ENCODE results near the gene MAEA. TPM values are rescaled to one million over a fixed set of nuclear protein-coding genes. Genes with fewer than 3 reads are reported as not detected.

The MAEA gene
- polyA plus RNA-seq, 3 donors: 34.3 to 83.5 (median 37.7) TPM

DNA sequence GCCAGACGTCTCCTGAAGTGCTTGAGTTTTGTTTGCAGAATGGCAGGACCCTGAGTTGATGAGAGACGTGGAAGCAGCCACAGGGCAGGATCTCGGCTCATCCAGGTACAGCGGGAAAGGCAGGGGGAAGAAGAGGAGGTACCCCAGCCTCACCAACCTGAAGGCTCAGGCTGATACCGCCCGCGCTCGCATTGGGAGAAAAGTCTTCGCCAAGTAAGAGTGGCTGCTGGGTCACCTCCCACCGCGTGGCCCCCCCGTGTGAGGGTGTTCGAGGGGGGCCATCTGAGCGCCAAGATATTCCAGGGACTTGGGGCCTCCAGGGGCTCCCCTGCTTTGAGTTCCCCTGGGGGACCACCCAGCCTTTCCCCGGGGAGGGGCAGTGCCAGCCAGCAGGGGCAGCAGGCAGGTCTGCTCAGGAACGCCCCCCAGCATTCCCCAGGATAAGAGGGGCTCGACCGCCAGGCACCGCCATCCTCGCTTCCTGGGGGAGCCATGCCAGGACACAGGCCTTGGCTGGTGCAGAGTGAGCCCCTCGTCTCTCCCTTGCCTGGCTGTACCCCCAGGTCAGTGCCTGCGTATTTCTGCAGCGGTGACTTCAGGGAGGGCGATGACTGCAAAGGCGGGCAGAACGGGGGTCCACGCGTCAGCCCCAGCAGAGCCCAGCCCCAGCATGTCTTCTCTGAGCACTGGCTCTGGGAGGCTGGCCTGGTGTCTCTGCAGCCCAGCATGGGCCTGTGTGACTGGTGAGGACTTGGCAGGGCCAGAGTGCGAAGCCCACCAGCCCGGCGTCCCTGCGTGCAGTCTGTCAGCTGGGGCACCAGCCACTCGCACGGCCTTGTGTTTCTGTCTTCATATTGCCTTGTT lies 94.3 kb downstream of the MAEA start:
- Mint-ChIP-seq H3K27ac (peak overlapping the region in 1 of 7 donors; percentile 5), H3K4me1 (no peaks in the 10 kb centered on the region), H3K4me3 (no peak overlapping the region), H3K36me3 (peaks cover 34 to 62% of the 10 kb centered on the region in 2 donors), H3K27me3 (ENCODE audit: low read depth in 3 of 3) (peaks cover 0 to 3% (median 0%) of the 10 kb centered on the region in 3 donors), H3K9me3 (peaks cover 9 to 21% (median 17%) of the 10 kb centered on the region in 7 donors)
- no peak overlapping the region for H3K9ac ChIP-seq (ENCODE audit: insufficient read depth, low read length, poor library complexity, severe bottlenecking)
- H3K27ac ChIP-seq (ENCODE audit: low read depth in 1 of 2, low read length in 2 of 2): no peak overlapping the region
- H4K20me1 ChIP-seq (ENCODE audit: insufficient read depth, low read length): no peaks in the 10 kb centered on the region
- intact Hi-C loops (cut with micrococcal nuclease): no loop called here
- TF ChIP-seq CTCF (IDR thresholded peaks at IDR 0.05): no peak
- H3K9me3 ChIP-seq (replicated peaks in 1 of 2; ENCODE audit: control insufficient read depth in 1 of 2, insufficient read depth in 1 of 2, low read length in 2 of 2): peaks cover 7 to 8% of the 10 kb centered on the region in 2 donors
- no peak for DNase-seq
- no peak overlapping the region for H2AFZ ChIP-seq (ENCODE audit: insufficient read depth, low read depth, low read length, poor library complexity, severe bottlenecking)
- H3K4me3 ChIP-seq (replicated peaks in 1 of 3; ENCODE audit: low read depth in 2 of 3, low read length in 3 of 3): no peak overlapping the region
- WGBS (ENCODE audit: insufficient coverage): 97% methylated on average over 34 of the region's 34 CpGs
- H3K4me2 ChIP-seq (replicated peaks; ENCODE audit: extremely low read depth, low read length, poor library complexity, severe bottlenecking): no peak overlapping the region
- H3K27me3 ChIP-seq (ENCODE audit: control insufficient read depth in 2 of 2, insufficient read depth in 2 of 2, low read length in 2 of 2): no peaks in the 10 kb centered on the region
- peaks cover 14 to 43% of the 10 kb centered on the region in 2 donors for H3K36me3 ChIP-seq (replicated peaks in 1 of 2; ENCODE audit: control insufficient read depth in 1 of 2, insufficient read depth in 2 of 2, low read length in 2 of 2)
- no peaks in the 10 kb centered on the region for H3K4me1 ChIP-seq (ENCODE audit: control insufficient read depth in 1 of 2, insufficient read depth in 2 of 2, low read length in 2 of 2)
- H3K79me2 ChIP-seq (ENCODE audit: insufficient read depth, low read length): no peaks in the 10 kb centered on the region

DNA sequence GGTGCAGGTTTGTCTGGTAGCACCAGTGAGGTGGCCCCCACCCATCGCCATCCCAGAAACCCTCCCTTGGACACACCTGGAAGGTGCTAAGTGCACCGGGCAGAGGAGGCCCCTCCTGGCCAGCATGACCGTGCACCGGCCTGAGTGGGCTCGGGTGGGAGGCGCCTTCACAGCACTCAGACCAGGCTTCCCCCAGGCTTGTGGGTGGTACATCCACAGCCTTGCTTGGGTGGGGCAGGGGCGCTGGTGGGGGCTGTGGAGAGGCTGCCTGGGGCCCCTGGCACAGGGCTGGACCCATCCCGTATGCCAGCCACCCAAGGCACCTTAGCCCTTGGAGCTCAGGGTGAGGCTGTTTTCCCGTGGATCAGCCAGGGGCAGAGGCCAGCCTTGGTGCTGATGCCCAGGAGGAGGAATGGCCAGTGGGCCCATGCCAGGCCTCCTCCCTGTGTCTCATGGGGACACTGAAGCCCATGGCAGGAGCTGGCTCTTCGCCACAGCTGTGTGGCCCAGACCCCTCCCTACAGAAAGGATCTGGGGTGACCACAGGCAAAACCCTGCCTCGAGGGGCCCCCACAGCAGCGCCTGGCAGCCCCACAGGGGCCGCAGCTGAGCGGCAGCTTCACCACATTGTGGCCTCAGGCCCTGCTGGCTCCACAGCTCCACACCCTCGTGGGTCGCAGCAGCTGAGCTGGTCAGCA lies 95.1 kb downstream of the MAEA start:
- Mint-ChIP-seq H3K27me3 (ENCODE audit: low read depth in 3 of 3) (peaks cover 0 to 3% (median 0%) of the 10 kb centered on the region in 3 donors), H3K36me3 (peaks cover 34 to 66% of the 10 kb centered on the region in 2 donors), H3K27ac (no peak overlapping the region), H3K9me3 (peaks cover 9 to 27% (median 23%) of the 10 kb centered on the region in 7 donors), H3K4me3 (no peak overlapping the region), H3K4me1 (no peaks in the 10 kb centered on the region)
- Histone ChIP-seq H3K4me1 (ENCODE audit: control insufficient read depth in 1 of 2, insufficient read depth in 2 of 2, low read length in 2 of 2) (no peaks in the 10 kb centered on the region), H3K9me3 (replicated peaks in 1 of 2; ENCODE audit: control insufficient read depth in 1 of 2, insufficient read depth in 1 of 2, low read length in 2 of 2) (peaks cover 14 to 16% of the 10 kb centered on the region in 2 donors), H3K4me3 (replicated peaks in 1 of 3; ENCODE audit: low read depth in 2 of 3, low read length in 3 of 3) (no peak overlapping the region), H4K20me1 (ENCODE audit: insufficient read depth, low read length) (no peaks in the 10 kb centered on the region), H3K36me3 (replicated peaks in 1 of 2; ENCODE audit: control insufficient read depth in 1 of 2, insufficient read depth in 2 of 2, low read length in 2 of 2) (peaks cover 14 to 43% of the 10 kb centered on the region in 2 donors), H3K4me2 (replicated peaks; ENCODE audit: extremely low read depth, low read length, poor library complexity, severe bottlenecking) (no peak overlapping the region), H3K27ac (ENCODE audit: low read depth in 1 of 2, low read length in 2 of 2) (no peak overlapping the region), H2AFZ (ENCODE audit: insufficient read depth, low read depth, low read length, poor library complexity, severe bottlenecking) (no peak overlapping the region), H3K9ac (ENCODE audit: insufficient read depth, low read length, poor library complexity, severe bottlenecking) (no peak overlapping the region), H3K79me2 (ENCODE audit: insufficient read depth, low read length) (no peaks in the 10 kb centered on the region), H3K27me3 (ENCODE audit: control insufficient read depth in 2 of 2, insufficient read depth in 2 of 2, low read length in 2 of 2) (no peaks in the 10 kb centered on the region)
- 95% methylated on average over 16 of the region's 16 CpGs for WGBS (ENCODE audit: insufficient coverage)
- no peak for TF ChIP-seq CTCF (IDR thresholded peaks at IDR 0.05)
- intact Hi-C loops (cut with micrococcal nuclease): no loop called here
- no peak for DNase-seq
